ENCODE data around the gene BABAM2. TPM values are rescaled to one million over a fixed set of nuclear protein-coding genes. Genes with fewer than 3 reads are reported as not detected.

The BABAM2 gene
- total RNA-seq, 4 donors from 2014 or later = 57.2 to 72.2 (median 67.5) TPM

GRCh38 chr2:28360058-28360717 is 469.7 kb downstream of the BABAM2 start:
- H3K4me3 ChIP-seq = no peak overlapping the region
- H3K27ac ChIP-seq = peak overlapping the region in 3 of 4 donors; percentile 30 to 52 (median 33)
- H3K4me1 ChIP-seq = peaks cover 20 to 22% of the 10 kb centered on the region in 2 donors
- no peaks in the 10 kb centered on the region for H3K9me3 ChIP-seq
- DNase-seq = no peak
- no peak for ATAC-seq
- no peak for TF ChIP-seq CTCF (IDR thresholded peaks at IDR 0.05 in 4 of 5, conservative IDR thresholded peaks at IDR 0.05 in 1 of 5)
- no peak for TF ChIP-seq POLR2A (IDR thresholded peaks at IDR 0.05)
- intact Hi-C loops (cut with DNase I; ENCODE audit: low total_unique reads) (no loop called here), in situ Hi-C loops (cut with MboI; ENCODE audit: low sequenced_read_pairs in 4 of 4) (no loop called here)
- H3K36me3 ChIP-seq = no peaks in the 10 kb centered on the region
- H3K27me3 ChIP-seq = no peaks in the 10 kb centered on the region

GRCh38 chr2:28360718-28361293 is 470.3 kb downstream of the BABAM2 start:
- H3K36me3 ChIP-seq = no peaks in the 10 kb centered on the region
- TF ChIP-seq POLR2A (IDR thresholded peaks at IDR 0.05) (no peak), CTCF (IDR thresholded peaks at IDR 0.05 in 4 of 5, conservative IDR thresholded peaks at IDR 0.05 in 1 of 5) (no peak)
- DNase-seq (no peak), ATAC-seq (peak in 1 of 2 donors; percentile 7)
- peaks cover 20% of the 10 kb centered on the region in 2 donors for H3K4me1 ChIP-seq
- peak overlapping the region in 3 of 4 donors; percentile 30 to 52 (median 33) for H3K27ac ChIP-seq
- H3K4me3 ChIP-seq = no peak overlapping the region
- in situ Hi-C loops (cut with MboI; ENCODE audit: low sequenced_read_pairs in 4 of 4) (no loop called here), intact Hi-C loops (cut with DNase I; ENCODE audit: low total_unique reads) (no loop called here)
- no peaks in the 10 kb centered on the region for H3K27me3 ChIP-seq
- H3K9me3 ChIP-seq = no peaks in the 10 kb centered on the region

- in situ Hi-C loops (cut with MboI; ENCODE audit: low sequenced_read_pairs in 4 of 4) (no loop called here), intact Hi-C loops (cut with DNase I; ENCODE audit: low total_unique reads) (no loop called here)
- peaks cover 9 to 11% of the 10 kb centered on the region in 2 donors for H3K4me1 ChIP-seq
- H3K27ac ChIP-seq = peak overlapping the region in 2 of 4 donors; percentile 46 to 49
- TF ChIP-seq CTCF (IDR thresholded peaks at IDR 0.05 in 4 of 5, conservative IDR thresholded peaks at IDR 0.05 in 1 of 5) (no peak), POLR2A (IDR thresholded peaks at IDR 0.05) (no peak)
- H3K27me3 ChIP-seq = no peaks in the 10 kb centered on the region
- no peaks in the 10 kb centered on the region for H3K9me3 ChIP-seq
- ATAC-seq = no peak
- no peak for DNase-seq
- no peak overlapping the region for H3K4me3 ChIP-seq
- no peaks in the 10 kb centered on the region for H3K36me3 ChIP-seq
Observed at GRCh38 chr2:28361991-28362710, 471.6 kb downstream of the BABAM2 start.

- peaks cover 9 to 11% of the 10 kb centered on the region in 2 donors for H3K4me1 ChIP-seq
- in situ Hi-C loops (cut with MboI; ENCODE audit: low sequenced_read_pairs in 4 of 4) (no loop called here), intact Hi-C loops (cut with DNase I; ENCODE audit: low total_unique reads) (no loop called here)
- ATAC-seq (no peak), DNase-seq (no peak)
- TF ChIP-seq POLR2A (IDR thresholded peaks at IDR 0.05) (no peak), CTCF (IDR thresholded peaks at IDR 0.05 in 4 of 5, conservative IDR thresholded peaks at IDR 0.05 in 1 of 5) (no peak)
- no peaks in the 10 kb centered on the region for H3K9me3 ChIP-seq
- no peak overlapping the region for H3K4me3 ChIP-seq
- no peaks in the 10 kb centered on the region for H3K36me3 ChIP-seq
- H3K27me3 ChIP-seq = no peaks in the 10 kb centered on the region
- H3K27ac ChIP-seq = no peak overlapping the region
Observed at GRCh38 chr2:28362991-28363521, 472.5 kb downstream of the BABAM2 start.

Data from gastrocnemius medialis (tissue), 4 donors.